Activated T-cell treated with anti-CD3 and anti-CD28 coated beads for 1 hour (primary cell): ENCODE data around the gene XDH.

Experiments
- DNase-seq: peaks from one replicate; pipeline ENCODE4 v3.0.0-alpha.2; 2020; ENCODE audit warnings: low read depth

Gene XDH

DNA sequence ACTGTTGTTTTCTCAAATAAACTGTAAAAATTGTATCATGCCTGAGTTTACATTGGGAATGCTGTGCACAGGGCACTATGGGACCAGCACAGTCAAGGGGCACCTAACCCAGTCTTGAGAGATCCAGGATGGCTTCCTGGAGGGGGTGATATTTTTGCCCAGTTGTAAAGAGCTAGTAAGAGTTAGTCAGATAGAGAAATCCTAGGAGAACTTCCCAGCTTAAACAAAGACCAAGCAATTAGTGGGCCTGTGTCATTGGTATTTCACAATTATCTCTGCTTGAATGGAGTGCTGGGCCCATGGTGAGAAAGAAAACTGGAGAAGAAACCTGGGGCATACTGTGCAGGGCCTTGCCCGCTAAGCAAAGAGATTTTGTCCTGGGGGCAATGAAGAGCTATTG lies 12.2 kb downstream of the XDH start:
- DNase-seq = no peak

GRCh38 chr2:31401580-31401979 lies 13.0 kb downstream of the XDH start:
- DNase-seq = no peak

- no peak for DNase-seq
These were observed 15.7 kb downstream of the XDH start for GRCh38 chr2:31398881-31399280.

DNA sequence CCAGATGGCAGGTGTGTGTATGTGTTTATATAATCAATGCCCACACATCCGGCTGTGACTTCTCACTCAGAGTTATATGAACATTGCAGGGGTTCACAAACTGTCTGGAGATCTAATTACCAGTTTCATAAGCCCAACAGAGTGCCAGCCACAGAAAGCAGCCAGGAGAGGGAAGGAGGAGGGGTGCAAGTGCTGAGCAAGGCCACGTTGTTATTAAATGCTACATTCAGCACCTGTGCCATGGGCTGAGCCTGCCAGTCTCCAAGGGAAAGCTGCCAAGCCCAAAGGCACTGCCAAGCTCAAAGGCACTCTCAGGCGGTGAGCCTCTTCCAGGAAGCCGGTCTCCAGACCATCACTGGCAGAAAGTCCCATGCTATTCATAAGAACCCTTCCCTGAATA lies 17.4 kb downstream of the XDH start:
- DNase-seq = no peak

- no peak for DNase-seq
These were observed 24.2 kb downstream of the XDH start for GRCh38 chr2:31390324-31390723.

DNA sequence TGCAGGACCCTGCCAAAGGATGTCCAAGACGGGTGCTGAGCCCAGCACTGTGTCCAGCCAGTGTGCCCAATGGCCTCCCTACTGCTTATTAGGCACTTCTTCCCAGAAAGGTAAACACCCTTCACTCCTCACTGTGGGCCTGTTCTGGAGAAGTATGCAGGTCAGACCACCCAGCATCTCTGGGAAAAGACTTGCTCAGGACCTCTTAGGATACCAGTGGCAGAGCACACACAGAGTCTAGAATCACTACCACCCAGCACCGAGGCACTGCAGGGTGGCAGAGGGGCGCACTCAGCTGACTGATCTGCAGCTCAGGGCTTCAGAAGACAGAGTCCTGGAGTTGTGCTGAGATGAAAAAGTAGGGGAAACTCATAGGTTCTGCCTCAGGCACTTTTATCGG lies 25.8 kb downstream of the XDH start:
- DNase-seq = no peak

GRCh38 chr2:31387850-31388249 lies 26.7 kb downstream of the XDH start:
- no peak for DNase-seq

- no peak for DNase-seq
These were observed 27.9 kb downstream of the XDH start for GRCh38 chr2:31386648-31387047.

DNA sequence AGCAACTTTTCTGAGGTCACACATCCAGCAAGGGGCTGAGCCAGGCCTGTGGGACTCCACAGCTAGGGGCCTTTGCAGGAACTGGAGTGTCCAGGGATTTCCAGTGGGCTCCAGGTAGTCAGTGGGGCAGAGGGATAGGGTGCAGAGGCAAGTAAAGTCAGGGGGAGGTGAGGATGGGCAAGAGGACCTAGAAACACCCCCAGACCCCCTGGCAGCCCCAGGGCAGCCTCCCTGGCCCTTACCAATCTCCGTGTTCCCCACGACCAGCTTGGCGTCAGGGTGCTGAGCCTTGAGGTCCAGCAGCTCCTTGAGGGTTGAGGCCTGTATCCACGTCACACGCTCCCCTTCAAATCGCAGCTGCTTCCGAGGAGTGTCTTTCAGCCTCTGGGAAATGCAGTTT lies 28.4 kb downstream of the XDH start:
- no peak for DNase-seq

DNA sequence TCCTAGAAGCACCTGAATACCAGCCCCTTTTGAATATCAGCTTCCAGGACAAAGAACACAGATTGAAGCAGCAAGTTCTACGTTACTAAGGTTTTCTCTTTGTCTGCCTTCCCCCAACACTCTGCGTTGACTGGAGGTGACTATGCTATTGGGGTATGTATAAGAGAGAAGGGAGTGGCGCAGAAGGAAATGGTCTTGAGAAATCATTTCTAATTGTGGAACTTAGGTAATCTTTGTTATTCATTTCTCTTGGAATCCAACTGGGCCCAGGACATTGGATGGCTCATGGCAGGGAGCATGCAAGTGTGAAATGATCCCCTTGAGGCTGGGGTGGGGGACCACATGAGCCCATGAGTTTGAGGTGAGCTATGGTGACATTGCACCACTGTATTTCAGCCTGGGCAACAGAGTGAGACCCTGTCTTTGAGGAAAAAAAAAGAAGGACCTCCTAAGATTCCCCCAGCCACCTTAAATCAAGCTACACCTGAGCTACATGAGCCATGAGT lies 29.7 kb downstream of the XDH start:
- no peak for DNase-seq

- DNase-seq = no peak
These were observed 30.2 kb downstream of the XDH start for GRCh38 chr2:31384351-31384750.

- no peak for DNase-seq
These were observed 30.9 kb downstream of the XDH start for GRCh38 chr2:31383471-31384153.

DNA sequence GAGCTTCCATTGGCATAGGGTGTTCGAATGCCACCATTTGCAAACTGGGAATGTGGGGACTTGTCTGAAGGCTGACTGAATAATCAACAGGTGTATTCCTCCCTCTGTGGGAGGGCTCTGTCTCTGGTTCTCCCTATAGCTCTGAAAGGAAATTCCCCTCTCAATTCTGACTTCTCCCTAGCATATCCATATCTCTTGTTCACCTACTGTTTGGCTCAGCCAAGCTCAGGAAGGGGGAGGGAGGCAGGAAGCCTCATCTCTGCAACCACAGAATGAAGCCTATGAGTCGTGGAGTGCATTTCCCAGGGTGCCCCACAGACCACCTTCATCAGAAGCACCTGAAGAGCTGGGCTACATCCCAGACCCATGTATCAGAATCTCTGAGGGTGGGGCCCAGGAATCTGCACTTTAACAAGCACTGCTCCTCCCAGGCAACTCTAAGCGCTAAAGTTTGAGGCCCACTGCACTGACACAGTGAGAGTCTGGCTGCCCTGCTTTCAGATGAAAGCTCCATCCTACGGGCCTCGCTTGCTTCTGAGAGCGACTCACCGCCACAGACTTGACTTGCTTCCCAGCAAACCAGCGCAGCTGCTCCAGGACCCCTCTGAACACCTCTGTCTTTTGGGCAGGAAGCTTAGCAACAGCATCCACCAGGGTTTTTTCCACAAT lies 32.0 kb downstream of the XDH start:
- DNase-seq = no peak

DNA sequence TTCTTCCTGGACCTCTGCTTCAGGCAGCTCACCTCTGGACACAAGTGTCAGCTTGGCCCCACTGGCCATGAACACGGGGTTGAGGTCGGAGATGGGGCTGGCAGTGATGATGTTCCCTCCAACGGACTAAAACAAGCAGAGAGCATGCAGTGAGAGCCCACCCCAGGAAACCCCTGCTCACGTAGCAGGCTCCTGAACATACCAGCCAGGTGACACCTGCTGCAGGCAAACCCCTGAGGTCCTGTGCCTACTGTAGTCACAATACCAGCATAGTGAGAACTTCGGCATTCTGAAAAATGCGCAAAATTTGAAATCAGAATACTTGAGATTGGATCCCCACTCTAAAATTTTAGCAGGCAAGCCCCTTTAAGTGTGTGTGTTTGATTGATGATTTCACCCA lies 32.9 kb downstream of the XDH start:
- no peak for DNase-seq

- DNase-seq = no peak
These were observed 34.3 kb downstream of the XDH start for GRCh38 chr2:31380243-31380642.

DNA sequence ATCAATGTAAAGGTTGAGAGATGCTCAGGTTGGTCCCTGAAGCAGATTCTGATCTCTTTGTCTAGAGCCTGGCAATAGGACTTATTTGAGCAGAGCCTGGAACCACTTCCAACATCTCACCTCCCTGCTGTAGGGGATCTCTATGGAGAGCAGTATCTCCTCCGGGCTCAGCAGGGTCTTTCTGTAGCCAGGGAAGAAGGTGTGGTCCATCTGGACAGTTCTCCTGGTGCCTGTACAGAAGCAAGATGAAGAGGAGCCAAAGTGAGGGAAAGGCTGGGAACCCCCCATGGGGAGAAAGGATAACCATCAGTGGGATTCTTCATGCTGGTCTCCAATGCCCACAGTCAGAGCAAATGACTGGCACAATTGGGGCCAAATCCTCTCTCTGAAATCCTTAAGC lies 34.8 kb downstream of the XDH start:
- no peak for DNase-seq

GRCh38 chr2:31378791-31379501 lies 35.6 kb downstream of the XDH start:
- no peak for DNase-seq

DNA sequence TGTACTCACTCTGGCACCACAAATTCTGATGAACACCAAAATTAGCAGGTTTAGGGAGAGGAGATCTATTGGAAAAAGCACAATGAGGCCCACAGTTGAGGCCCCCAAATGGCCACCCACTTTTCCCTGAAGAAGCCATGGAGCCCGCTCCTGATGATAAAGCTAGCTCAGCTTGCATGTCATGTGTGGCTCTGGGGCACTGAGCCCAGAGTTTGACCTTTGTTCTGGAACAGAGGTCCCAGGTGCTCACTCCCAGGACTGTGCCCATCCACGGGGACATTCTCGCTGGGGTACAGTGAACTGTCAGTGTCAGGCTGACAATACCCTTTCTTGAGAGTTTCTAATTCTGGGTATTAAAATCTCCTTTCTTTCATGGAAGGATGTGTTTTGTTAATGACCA lies 36.2 kb downstream of the XDH start:
- DNase-seq = no peak

DNA sequence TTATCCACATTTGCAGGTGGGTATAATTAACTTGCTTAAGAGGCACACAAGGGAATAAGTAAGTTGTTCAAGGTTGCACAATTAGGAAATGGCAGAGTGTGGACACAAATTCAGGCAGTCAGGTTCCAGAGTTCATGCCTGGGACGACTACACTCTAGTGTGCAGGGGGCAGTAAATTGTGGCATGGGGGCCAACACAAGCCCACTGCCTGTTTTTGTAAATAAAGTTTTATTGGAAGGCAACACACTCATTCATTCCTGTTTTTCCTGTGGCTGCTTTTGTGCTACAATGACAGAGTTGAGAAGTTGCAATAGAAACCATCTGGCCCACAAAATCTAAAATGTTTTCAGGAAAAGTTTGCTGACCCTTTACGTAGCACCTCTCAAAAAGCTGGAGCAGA lies 41.4 kb downstream of the XDH start:
- no peak for DNase-seq

- no peak for DNase-seq
These were observed 42.4 kb downstream of the XDH start for GRCh38 chr2:31372097-31372496.

DNA sequence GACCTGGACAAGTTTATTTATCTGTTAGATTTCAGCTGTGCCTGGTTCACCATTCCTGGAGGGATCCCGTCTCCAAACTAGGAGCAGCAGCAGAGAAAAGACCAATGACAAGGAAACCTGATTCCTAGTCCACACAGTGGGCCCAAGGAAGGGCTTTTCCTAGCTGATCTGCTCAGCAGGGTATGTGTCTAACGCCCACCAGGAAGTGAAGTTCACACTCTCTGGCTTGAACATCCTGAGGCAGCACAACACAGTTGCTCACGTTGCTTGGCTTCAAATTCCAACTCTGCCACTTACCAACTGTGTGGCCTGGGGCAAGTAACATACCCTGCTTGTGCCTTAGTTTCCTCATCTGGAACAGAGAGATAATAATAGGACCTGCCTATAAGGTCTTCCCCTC lies 42.9 kb downstream of the XDH start:
- DNase-seq = no peak

GRCh38 chr2:31366733-31367132 lies 47.8 kb downstream of the XDH start:
- no peak for DNase-seq

DNA sequence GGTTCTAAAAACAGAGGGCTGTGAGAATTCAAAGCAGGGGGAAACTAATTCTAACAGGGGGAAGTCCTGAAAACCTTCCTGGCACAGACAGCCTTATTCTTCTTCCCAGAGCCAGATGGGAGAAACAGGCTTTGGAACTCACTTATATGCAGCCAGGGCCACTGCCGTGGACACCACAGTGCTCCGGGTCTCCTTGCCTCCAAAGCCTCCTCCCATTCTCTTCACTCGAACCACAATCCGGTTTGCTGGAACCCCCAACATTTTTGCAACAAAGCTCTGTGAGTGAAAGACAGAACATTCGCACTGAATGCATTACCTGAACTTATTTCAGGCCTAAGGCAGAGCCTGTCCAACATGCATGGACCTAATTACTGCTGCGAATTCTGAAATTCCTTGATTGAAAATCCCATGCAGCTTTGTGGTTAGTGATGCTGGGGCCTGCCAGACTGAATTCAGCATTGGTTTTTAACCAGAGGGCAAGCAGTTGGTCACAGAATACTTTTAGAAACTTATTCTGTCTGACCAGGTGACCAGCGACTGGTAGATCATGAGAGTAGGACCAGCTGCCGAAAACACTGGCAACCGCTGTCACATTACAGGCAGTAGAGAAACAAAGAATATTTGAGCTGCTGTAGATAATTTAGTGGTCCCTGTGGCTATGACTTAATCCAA lies 48.6 kb downstream of the XDH start:
- DNase-seq = no peak
